ENCODE data around the gene ANKZF1. TPM values are rescaled to one million over a fixed set of nuclear protein-coding genes. Genes with fewer than 3 reads are reported as not detected.

The ANKZF1 gene
- total RNA-seq, 1 donor from 2014 or later = 44.8 TPM

Other genes with a start within 250 kb of the ANKZF1 start
- not detected in 2 replicates for gene FEV, start 244.6 kb upstream of the ANKZF1 start, total RNA-seq
- not detected in 2 replicates for gene CRYBA2, start 236.4 kb upstream of the ANKZF1 start, total RNA-seq
- not detected in 2 replicates for gene CFAP65, start 188.3 kb upstream of the ANKZF1 start, total RNA-seq
- gene IHH, start 168.9 kb upstream of the ANKZF1 start, total RNA-seq = 0.18 TPM in 1 of 2 replicates, not detected in the other
- gene NHEJ1, start 69.0 kb upstream of the ANKZF1 start, total RNA-seq = 18.0 and 19.3 TPM in 2 replicates
- gene SLC23A3, start 59.8 kb upstream of the ANKZF1 start, total RNA-seq = 2.8 and 5.2 TPM in 2 replicates
- gene CNPPD1, start 52.9 kb upstream of the ANKZF1 start, total RNA-seq = 42.8 and 45.7 TPM in 2 replicates
- 101 and 110 TPM in 2 replicates for gene RETREG2, start 51.5 kb upstream of the ANKZF1 start, total RNA-seq
- 30.0 and 31.4 TPM in 2 replicates for gene ZFAND2B, start 23.0 kb upstream of the ANKZF1 start, total RNA-seq
- gene ABCB6, start 10.8 kb upstream of the ANKZF1 start, total RNA-seq = 27.5 and 30.0 TPM in 2 replicates
- 83.6 and 95.2 TPM in 2 replicates for gene ATG9A, start 170 bp upstream of the ANKZF1 start, total RNA-seq
- gene GLB1L, start 15.6 kb downstream of the ANKZF1 start, total RNA-seq = 8.8 and 9.6 TPM in 2 replicates
- 28.3 and 29.4 TPM in 2 replicates for gene STK16, start 15.7 kb downstream of the ANKZF1 start, total RNA-seq
- not detected in 2 replicates for gene TUBA4B, start 23.4 kb downstream of the ANKZF1 start, total RNA-seq
- 6.9 and 7.9 TPM in 2 replicates for gene TUBA4A, start 24.1 kb downstream of the ANKZF1 start, total RNA-seq
- 38.6 and 43.3 TPM in 2 replicates for gene DNAJB2, start 49.6 kb downstream of the ANKZF1 start, total RNA-seq
- 0.24 TPM in 1 of 2 replicates, not detected in the other for gene PTPRN, start 79.6 kb downstream of the ANKZF1 start, total RNA-seq
- not detected in 2 replicates for gene RESP18, start 102.9 kb downstream of the ANKZF1 start, total RNA-seq
- 58.1 and 73.2 TPM in 2 replicates for gene DNPEP, start 158.1 kb downstream of the ANKZF1 start, total RNA-seq
- not detected in 2 replicates for gene DES, start 188.6 kb downstream of the ANKZF1 start, total RNA-seq
- 27.0 and 30.3 TPM in 2 replicates for gene SPEG, start 205.0 kb downstream of the ANKZF1 start, total RNA-seq